ENCODE measurements around the gene VCL. TPM values are rescaled to one million over a fixed set of nuclear protein-coding genes. Genes with fewer than 3 reads are reported as not detected.
A peak's percentile ranks its signal among the peaks of the same experiment; 100 is the strongest.

The VCL gene
- total RNA-seq, 1 donor from 2014 or later, result 131 TPM

- Mint-ChIP-seq H3K4me1 (peaks cover 23% of the 10 kb centered on the region), H3K27ac (no peak overlapping the region), H3K4me3 (no peak overlapping the region), H3K27me3 (ENCODE audit: low read depth) (no peaks in the 10 kb centered on the region), H3K9me3 (no peaks in the 10 kb centered on the region), H3K36me3 (peaks cover 12% of the 10 kb centered on the region)
- DNase-seq (ENCODE audit: low spot score in 2 of 2, unreplicated experiment in 2 of 2), result no peak
- no peak for TF ChIP-seq CTCF (IDR thresholded peaks at IDR 0.05; ENCODE audit: unreplicated experiment)
Observed at GRCh38 chr10:74044419-74044818, 46.5 kb downstream of the VCL start.

- peaks cover 12% of the 10 kb centered on the region for H3K36me3 Mint-ChIP-seq
- no peaks in the 10 kb centered on the region for H3K9me3 Mint-ChIP-seq
- no peak overlapping the region for H3K4me3 Mint-ChIP-seq
- TF ChIP-seq CTCF (IDR thresholded peaks at IDR 0.05; ENCODE audit: unreplicated experiment), result no peak
- H3K27me3 Mint-ChIP-seq (ENCODE audit: low read depth), result no peaks in the 10 kb centered on the region
- no peak for DNase-seq (ENCODE audit: low spot score in 2 of 2, unreplicated experiment in 2 of 2)
- peak overlapping the region; percentile 73 for H3K27ac Mint-ChIP-seq
- H3K4me1 Mint-ChIP-seq, result peaks cover 14% of the 10 kb centered on the region
Observed at GRCh38 chr10:74047304-74047703, 49.4 kb downstream of the VCL start.

- H3K4me1 Mint-ChIP-seq, result peaks cover 14% of the 10 kb centered on the region
- peaks cover 12% of the 10 kb centered on the region for H3K36me3 Mint-ChIP-seq
- H3K4me3 Mint-ChIP-seq, result no peak overlapping the region
- no peaks in the 10 kb centered on the region for H3K9me3 Mint-ChIP-seq
- no peak for DNase-seq (ENCODE audit: low spot score in 2 of 2, unreplicated experiment in 2 of 2)
- TF ChIP-seq CTCF (IDR thresholded peaks at IDR 0.05; ENCODE audit: unreplicated experiment), result no peak
- no peaks in the 10 kb centered on the region for H3K27me3 Mint-ChIP-seq (ENCODE audit: low read depth)
- H3K27ac Mint-ChIP-seq, result no peak overlapping the region
Observed at GRCh38 chr10:74047871-74048270, 50.0 kb downstream of the VCL start.

GRCh38 chr10:74048433-74048832 is 50.5 kb downstream of the VCL start:
- no peak for TF ChIP-seq CTCF (IDR thresholded peaks at IDR 0.05; ENCODE audit: unreplicated experiment)
- Mint-ChIP-seq H3K27me3 (ENCODE audit: low read depth) (no peaks in the 10 kb centered on the region), H3K4me3 (no peak overlapping the region), H3K4me1 (peaks cover 14% of the 10 kb centered on the region), H3K36me3 (peaks cover 12% of the 10 kb centered on the region), H3K27ac (no peak overlapping the region), H3K9me3 (no peaks in the 10 kb centered on the region)
- no peak for DNase-seq (ENCODE audit: low spot score in 2 of 2, unreplicated experiment in 2 of 2)

GRCh38 chr10:74049955-74050354 is 52.0 kb downstream of the VCL start:
- no peak for DNase-seq (ENCODE audit: low spot score in 2 of 2, unreplicated experiment in 2 of 2)
- TF ChIP-seq CTCF (IDR thresholded peaks at IDR 0.05; ENCODE audit: unreplicated experiment), result no peak
- H3K9me3 Mint-ChIP-seq, result no peaks in the 10 kb centered on the region
- peaks cover 3% of the 10 kb centered on the region for H3K36me3 Mint-ChIP-seq
- H3K4me1 Mint-ChIP-seq, result peaks cover 14% of the 10 kb centered on the region
- no peak overlapping the region for H3K4me3 Mint-ChIP-seq
- H3K27ac Mint-ChIP-seq, result no peak overlapping the region
- H3K27me3 Mint-ChIP-seq (ENCODE audit: low read depth), result no peaks in the 10 kb centered on the region

GRCh38 chr10:74050653-74051052 is 52.7 kb downstream of the VCL start:
- no peak overlapping the region for H3K27ac Mint-ChIP-seq
- H3K4me1 Mint-ChIP-seq, result peaks cover 15% of the 10 kb centered on the region
- TF ChIP-seq CTCF (IDR thresholded peaks at IDR 0.05; ENCODE audit: unreplicated experiment), result no peak
- no peak for DNase-seq (ENCODE audit: low spot score in 2 of 2, unreplicated experiment in 2 of 2)
- no peaks in the 10 kb centered on the region for H3K27me3 Mint-ChIP-seq (ENCODE audit: low read depth)
- no peak overlapping the region for H3K4me3 Mint-ChIP-seq
- H3K36me3 Mint-ChIP-seq, result peaks cover 3% of the 10 kb centered on the region
- H3K9me3 Mint-ChIP-seq, result no peaks in the 10 kb centered on the region
